Smooth muscle cell of the brain vasculature (primary cell): ENCODE measurements around the gene ARPC5L.
"Not testable (repeated sequence)": the region's sequence is repeated elsewhere in the genome, so short reads cannot be mapped to it uniquely, and the experiment has no call there.

Source experiments
- DNase-seq: peaks from one replicate; pipeline ENCODE4 v3.0.0-alpha.2; 2012; ENCODE audit warnings: low read depth, low spot score

The ARPC5L gene

GRCh38 chr9:124861342-124862229, at the start of gene ARPC5L, which contains the start of gene RPL35:
Gene ARPC5L, plus strand, starts transcription at chr9:124862130. Its CDS starts 7,161 bp downstream, at chr9:124869291.
Gene RPL35, minus strand, starts transcription at chr9:124861957. Its CDS starts 45 bp downstream, at chr9:124861912.
- DNase-seq, result peak; percentile 79

GRCh38 chr9:124812441-124812876, 49.5 kb upstream of the ARPC5L start:
- peak; percentile 99 for DNase-seq

GRCh38 chr9:124813041-124813440, 48.9 kb upstream of the ARPC5L start:
- DNase-seq, result no peak

GRCh38 chr9:124813501-124814163, 48.3 kb upstream of the ARPC5L start:
- DNase-seq, result no peak

GRCh38 chr9:124814164-124814535, 47.8 kb upstream of the ARPC5L start:
- no peak for DNase-seq

DNA sequence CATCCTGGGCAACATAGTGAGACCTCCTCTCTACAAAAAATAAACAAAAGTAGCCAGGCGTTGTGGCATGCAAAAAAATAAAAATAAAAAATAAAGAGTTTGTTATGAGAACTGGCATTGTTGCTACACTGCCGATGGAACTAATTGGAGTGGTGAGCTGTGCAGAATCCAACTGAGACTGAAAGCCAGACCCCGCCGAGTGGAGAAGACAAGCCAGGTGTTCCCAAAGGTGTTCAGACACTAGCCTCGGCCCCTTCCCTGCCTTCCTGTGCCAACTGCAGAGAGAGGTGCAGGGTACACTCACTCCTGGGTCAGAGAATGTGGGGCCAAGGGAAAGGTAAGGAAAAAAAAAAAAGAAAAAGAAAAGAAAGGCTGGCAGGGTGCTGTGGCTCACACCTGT, 46.3 kb upstream of the ARPC5L start:
- DNase-seq, result no peak

DNA sequence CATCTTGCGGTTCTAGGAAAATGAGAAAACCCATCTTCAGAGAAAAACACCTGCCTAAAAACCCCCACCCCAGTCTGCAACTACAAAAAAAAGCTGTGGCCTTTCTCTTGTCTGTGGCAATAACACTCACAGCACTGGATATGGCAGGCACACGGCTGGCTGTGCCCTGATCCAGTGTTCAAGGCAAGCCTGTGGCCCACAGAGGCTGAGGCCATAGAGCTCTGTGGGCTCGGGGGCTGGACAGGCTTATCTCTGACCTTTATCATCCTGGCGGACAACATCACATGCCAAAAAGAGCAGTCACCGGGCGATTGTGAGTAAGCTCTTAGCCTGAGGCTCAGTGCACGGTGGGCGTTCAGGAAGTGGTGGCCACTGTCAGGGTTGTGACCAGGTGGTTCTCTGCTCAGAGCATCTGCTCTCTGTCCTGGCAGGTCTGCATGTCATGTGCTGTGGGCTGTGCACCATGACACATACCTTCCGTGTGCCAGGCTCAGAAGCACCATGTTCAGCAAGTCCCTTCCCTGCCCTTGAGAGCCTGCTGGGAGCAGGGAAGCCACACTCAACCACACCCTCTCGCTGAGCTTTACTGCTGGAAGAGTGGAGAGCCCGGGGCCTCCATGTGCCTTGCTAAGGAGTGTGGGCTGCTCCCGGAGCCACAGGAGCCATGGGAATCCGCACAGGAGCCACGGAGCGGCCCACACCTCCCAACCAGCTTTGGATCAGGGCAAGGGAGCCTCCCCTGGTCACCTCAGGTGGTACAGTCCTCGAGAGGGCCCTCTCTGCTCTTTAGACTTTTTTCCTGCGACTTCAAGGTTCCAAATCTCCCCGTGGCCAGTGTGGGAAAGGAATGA, 43.3 kb upstream of the ARPC5L start:
- no peak for DNase-seq

GRCh38 chr9:124820698-124821623, 41.0 kb upstream of the ARPC5L start:
- no peak for DNase-seq

DNA sequence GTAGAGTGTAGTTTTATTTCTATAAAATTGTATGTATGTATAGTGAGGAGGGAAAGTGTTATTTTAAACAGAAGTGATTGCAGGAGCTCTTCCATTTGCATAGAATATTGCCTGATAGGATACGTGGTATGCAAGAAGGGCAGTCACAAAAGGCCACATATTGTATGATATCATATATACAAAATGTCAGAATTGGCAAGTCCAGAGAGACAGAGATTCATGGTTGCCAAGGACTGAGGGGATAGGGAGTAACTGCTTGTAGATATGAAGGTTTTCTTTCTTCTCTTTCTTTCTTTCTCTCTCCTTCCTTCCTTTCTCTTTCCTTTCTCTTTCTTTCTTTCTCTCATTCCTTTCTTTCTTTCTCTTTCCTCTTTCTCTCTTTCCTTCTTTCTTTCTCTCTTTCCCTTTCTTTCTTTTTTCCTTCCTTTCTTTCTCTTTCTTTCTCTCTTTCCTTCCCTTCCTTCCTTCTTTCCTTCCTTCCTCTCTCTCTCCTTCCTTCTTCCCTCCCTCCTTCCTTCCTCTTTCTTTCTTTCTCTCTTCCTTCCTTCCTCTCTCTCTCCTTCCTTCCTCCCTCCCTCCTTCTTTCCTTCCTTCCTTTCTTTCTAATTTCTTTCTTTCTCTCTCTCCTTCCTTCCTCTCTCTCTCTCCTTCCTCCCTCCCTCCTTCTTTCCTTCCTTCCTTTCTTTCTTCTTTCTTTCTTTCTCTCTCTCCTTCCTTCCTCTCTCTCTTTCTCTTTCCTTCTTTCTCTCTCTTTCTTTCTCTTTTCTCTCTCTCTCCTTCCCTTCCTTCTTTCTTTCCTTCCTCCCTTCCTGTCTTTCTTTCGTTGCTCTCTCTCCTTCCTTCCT, 33.2 kb upstream of the ARPC5L start:
- no peak for DNase-seq

- DNase-seq, result no peak
Observed at GRCh38 chr9:124829334-124829669, 32.6 kb upstream of the ARPC5L start.

GRCh38 chr9:124830593-124830992, 31.3 kb upstream of the ARPC5L start:
- DNase-seq, result no peak

- no peak for DNase-seq
Observed at GRCh38 chr9:124831642-124832364, 30.1 kb upstream of the ARPC5L start.

DNA sequence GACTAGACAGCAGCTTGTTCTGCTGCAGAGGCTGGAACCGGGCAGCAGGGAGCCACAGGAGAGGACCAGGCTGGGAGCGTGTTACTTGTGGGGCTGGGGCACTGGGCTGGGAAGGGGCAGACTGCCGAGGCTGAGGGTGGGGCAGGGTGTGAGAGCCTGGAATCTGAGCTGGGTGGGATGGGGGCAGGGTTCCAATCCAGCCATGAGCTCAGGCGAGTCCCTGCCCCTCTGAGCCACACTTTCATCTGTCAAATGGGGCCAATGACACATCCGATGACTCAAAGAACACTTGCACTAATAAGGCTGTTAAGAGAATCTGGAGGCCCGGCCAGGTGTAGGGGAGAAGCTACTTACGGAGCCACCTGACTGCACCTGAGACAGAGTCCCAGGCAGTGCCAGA, 27.3 kb upstream of the ARPC5L start:
- no peak for DNase-seq

DNA sequence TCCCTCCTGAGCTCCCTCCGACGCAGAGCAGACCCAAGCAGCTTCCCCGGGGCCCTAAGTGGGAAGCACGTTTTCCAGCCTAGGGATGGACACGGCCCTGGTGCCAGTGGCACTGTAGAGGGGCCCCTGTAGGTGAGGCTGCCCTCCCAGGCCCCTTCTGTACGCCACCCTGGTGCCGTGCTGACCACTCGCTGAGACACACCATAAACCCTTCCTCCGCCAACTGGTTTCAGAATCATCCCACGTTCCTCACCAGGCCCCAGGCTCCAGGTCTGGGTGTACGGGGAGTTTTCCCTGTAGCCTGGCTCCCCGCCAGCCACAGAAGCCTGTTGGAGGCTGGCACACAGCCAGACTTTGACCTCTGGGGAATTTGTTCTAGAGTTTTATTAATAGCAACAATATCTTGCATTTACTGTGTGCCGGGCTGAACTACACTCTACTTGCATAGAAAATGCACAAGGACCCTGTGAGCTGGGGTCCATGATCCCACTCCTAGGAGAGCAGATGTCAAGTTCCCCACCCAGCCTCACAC, 26.8 kb upstream of the ARPC5L start:
- DNase-seq, result no peak

DNA sequence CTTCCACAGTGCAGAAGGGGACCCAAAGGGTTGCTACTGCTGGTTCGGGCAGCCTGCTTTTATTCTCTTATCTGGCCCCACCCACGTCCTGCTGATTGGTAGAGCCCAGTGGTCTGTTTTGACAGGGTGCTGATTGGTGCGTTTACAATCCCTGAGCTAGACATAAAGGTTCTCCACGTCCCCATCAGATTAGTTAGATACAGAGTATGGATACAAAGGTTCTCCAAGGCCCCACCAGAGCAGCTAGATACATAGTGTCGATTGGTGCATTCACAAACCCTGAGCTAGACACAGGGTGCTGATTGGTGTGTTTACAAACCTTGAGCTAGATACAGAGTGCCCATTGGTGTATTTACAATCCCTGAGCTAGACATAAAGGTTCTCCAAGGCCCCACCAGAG, 23.8 kb upstream of the ARPC5L start:
- DNase-seq, result not testable (repeated sequence)

GRCh38 chr9:124838567-124839275, 23.2 kb upstream of the ARPC5L start:
- not testable (repeated sequence) for DNase-seq

DNA sequence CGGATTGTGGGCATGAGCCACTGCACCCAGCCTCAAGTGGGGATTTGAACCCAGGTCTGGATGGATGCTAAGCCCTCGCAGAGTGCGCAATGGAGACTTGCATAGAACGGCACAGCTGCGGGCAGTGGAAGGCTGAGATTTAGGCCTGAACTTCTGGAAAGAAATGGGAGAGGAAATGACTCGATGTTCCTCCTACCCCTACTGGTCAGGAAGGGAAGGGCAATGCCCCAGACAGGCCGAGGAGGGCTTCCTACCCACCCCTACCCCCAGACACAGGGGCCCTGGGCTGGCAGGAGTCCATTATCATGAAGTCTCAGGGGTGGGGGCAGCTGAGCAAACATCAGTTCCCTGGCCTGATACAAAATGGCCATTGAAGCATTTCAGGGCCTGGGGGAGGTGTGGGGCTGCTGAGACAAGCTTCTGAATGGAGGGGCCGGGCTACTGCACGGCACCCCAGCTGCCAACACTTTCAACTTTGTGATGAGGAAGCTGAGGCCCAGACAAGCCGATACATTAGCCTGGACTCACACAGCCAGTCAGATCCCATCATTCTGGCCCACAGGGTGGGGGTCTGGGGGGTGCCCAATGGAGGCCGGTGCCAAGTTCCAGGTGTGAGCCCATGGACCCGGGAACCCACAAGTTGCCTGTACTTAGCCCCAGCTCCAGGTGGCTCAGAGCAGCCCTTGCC, 22.2 kb upstream of the ARPC5L start:
- no peak for DNase-seq
